ENCODE data around the gene GRIN2A. TPM values are rescaled to one million over a fixed set of nuclear protein-coding genes. Genes with fewer than 3 reads are reported as not detected.

Gene GRIN2A
- total RNA-seq, 4 donors from 2014 or later, result 0.32 to 3.6 (median 2.0) TPM

DNA sequence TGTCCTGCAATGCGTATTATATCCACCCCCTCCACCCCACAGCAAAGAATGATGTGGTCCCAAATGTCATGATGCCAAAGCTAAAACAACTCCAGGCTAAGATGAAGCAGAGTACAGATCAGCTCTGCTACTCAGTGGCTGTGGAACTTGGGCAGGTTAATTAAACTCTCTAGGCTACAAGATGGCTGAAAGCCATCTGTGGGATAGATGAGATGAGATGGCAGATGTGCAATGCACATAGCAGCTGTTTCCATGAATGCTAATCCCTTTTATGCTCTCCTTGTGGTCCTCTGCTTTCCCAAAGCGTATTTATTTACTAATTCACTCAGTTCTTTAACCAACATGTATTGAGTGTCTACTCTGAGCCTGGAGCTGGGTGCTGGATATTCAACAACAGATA lies 114.4 kb downstream of the GRIN2A start:
- DNase-seq (ENCODE audit: extremely low spot score), result no peak
- Histone ChIP-seq H3K27ac (replicated peaks in 1 of 4) (no peak overlapping the region), H3K27me3 (no peaks in the 10 kb centered on the region), H3K4me3 (no peak overlapping the region), H3K4me1 (peaks cover 0 to 4% (median 0%) of the 10 kb centered on the region in 4 donors), H3K36me3 (no peaks in the 10 kb centered on the region), H3K9me3 (no peaks in the 10 kb centered on the region)
- 79% methylated on average over 1 of the region's 2 CpGs for WGBS
- intact Hi-C loops (cut with DNase I), result no loop called here
- TF ChIP-seq CTCF (IDR thresholded peaks at IDR 0.05), result no peak

- 73% methylated on average over 4 of the region's 4 CpGs for WGBS
- intact Hi-C loops (cut with DNase I), result no loop called here
- DNase-seq (ENCODE audit: extremely low spot score), result no peak
- H3K36me3 ChIP-seq, result no peaks in the 10 kb centered on the region
- H3K27ac ChIP-seq (replicated peaks in 1 of 4), result no peak overlapping the region
- no peaks in the 10 kb centered on the region for H3K27me3 ChIP-seq
- peaks cover 0 to 4% (median 0%) of the 10 kb centered on the region in 4 donors for H3K4me1 ChIP-seq
- H3K9me3 ChIP-seq, result no peaks in the 10 kb centered on the region
- TF ChIP-seq POLR2A (IDR thresholded peaks at IDR 0.05; ENCODE audit: low read depth) (no peak), EP300 (IDR thresholded peaks at IDR 0.05) (no peak), CTCF (IDR thresholded peaks at IDR 0.05) (no peak)
- H3K4me3 ChIP-seq, result no peak overlapping the region
These were observed 114.8 kb downstream of the GRIN2A start for GRCh38 chr16:10067406-10067805.

DNA sequence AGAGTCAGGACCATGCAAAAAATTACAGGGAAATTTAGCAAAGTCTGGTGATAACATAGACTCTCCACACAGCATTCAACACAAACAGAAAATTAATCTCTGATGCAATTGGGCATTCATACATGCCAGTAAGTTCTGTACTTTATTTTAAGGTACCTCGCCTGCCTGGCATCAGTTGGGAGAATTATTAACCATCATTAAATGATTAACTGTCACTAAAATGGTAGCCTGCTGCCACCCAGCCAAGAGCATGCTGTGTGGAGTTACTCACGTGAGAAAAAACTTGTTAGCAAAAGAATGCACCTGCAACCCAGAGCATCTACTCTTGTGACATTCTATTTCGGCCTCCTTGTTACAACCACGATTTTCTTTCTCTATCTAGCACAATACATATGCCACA lies 117.2 kb downstream of the GRIN2A start:
- DNase-seq (ENCODE audit: extremely low spot score), result no peak
- Histone ChIP-seq H3K9me3 (no peaks in the 10 kb centered on the region), H3K4me3 (no peak overlapping the region), H3K4me1 (peaks cover 0 to 4% (median 0%) of the 10 kb centered on the region in 4 donors), H3K36me3 (no peaks in the 10 kb centered on the region), H3K27me3 (no peaks in the 10 kb centered on the region), H3K27ac (replicated peaks in 1 of 4) (no peak overlapping the region)
- 67% methylated on average over 4 of the region's 4 CpGs for WGBS
- TF ChIP-seq POLR2AphosphoS5 (IDR thresholded peaks at IDR 0.05), result no peak
- TF ChIP-seq POLR2A (IDR thresholded peaks at IDR 0.05; ENCODE audit: low read depth), result no peak
- TF ChIP-seq CTCF (IDR thresholded peaks at IDR 0.05), result no peak
- no peak for TF ChIP-seq EP300 (IDR thresholded peaks at IDR 0.05)
- intact Hi-C loops (cut with DNase I), result no loop called here

- TF ChIP-seq POLR2A (IDR thresholded peaks at IDR 0.05; ENCODE audit: low read depth) (no peak), CTCF (IDR thresholded peaks at IDR 0.05) (no peak), EP300 (IDR thresholded peaks at IDR 0.05) (no peak), POLR2AphosphoS5 (IDR thresholded peaks at IDR 0.05) (no peak)
- H3K9me3 ChIP-seq, result no peaks in the 10 kb centered on the region
- no peak overlapping the region for H3K27ac ChIP-seq (replicated peaks in 1 of 4)
- intact Hi-C loops (cut with DNase I), result no loop called here
- no peaks in the 10 kb centered on the region for H3K27me3 ChIP-seq
- H3K4me3 ChIP-seq, result no peak overlapping the region
- DNase-seq (ENCODE audit: extremely low spot score), result no peak
- 80% methylated on average over 2 of the region's 4 CpGs for WGBS
- H3K36me3 ChIP-seq, result no peaks in the 10 kb centered on the region
- peaks cover 0 to 10% (median 2%) of the 10 kb centered on the region in 4 donors for H3K4me1 ChIP-seq
These were observed 133.4 kb downstream of the GRIN2A start for GRCh38 chr16:10048850-10049249.

DNA sequence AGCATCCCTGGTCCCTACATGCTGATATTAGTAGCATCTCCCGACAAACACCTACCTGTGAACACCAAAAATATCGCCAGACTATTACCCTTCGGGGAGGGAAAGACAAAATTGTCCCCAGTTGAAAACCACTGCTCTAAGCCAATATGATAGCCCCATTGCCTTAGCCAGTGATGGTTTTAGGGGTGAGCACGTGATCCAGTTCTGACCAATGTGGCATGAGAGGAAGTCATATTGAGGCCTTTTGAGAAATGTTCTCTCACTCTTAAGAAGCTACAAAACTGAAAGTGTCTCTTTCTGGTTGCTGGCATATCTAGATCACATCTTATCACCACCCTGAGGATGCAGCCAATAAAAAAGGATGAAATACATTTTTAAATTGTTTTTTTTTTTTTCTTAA lies 136.3 kb downstream of the GRIN2A start:
- 92% methylated on average over 4 of the region's 4 CpGs for WGBS
- Histone ChIP-seq H3K27me3 (no peaks in the 10 kb centered on the region), H3K27ac (replicated peaks in 1 of 4) (no peak overlapping the region), H3K4me3 (no peak overlapping the region), H3K36me3 (no peaks in the 10 kb centered on the region), H3K9me3 (no peaks in the 10 kb centered on the region), H3K4me1 (peaks cover 0 to 10% (median 2%) of the 10 kb centered on the region in 4 donors)
- DNase-seq (ENCODE audit: extremely low spot score), result no peak
- TF ChIP-seq POLR2A (IDR thresholded peaks at IDR 0.05; ENCODE audit: low read depth), result no peak
- intact Hi-C loops (cut with DNase I), result no loop called here
